GM12878 (cell line): ENCODE results near the gene CAPNS1. TPM values are rescaled to one million over a fixed set of nuclear protein-coding genes. Genes with fewer than 3 reads are reported as not detected.

Experiments used
- ATAC-seq: fragments of 200-7000 bp; cut with Tn5 transposase; 3 replicates; pipeline ENCODE4 v1.9.1; 2020; ENCODE audit warnings: mild to moderate bottlenecking, moderate library complexity
- BruUV-seq: library from RNA; stranded (reverse); fragments of 400-500 nt; replicated peaks from 2 replicates; lab custom pipeline; 2021; lab: Mats Ljungman, UMichigan
- CTCF ChIA-PET: fragments of 300-600 bp; sonication (Branson Sonifier 250); formaldehyde crosslinking; extraction: SDS; loops from one replicate; lab custom pipeline; 2021; ENCODE audit warnings: inconsistent platforms; lab: Yijun Ruan, JAX
- POLR2A ChIA-PET: fragments of 350-600 bp; formaldehyde crosslinking; extraction: SDS; loops from one replicate; lab custom pipeline; 2021; ENCODE audit warnings: inconsistent platforms; lab: Charles Lee
- RAD21 ChIA-PET: fragments of 300-600 bp; sonication (Branson Sonifier 250); formaldehyde crosslinking; loops from one replicate; lab custom pipeline; 2023; ENCODE audit warnings: antibody characterized with exemption; ENCODE audit not compliant: unreplicated experiment; lab: Charles Lee
- SMC1A ChIA-PET: fragments of 300-600 bp; sonication (Branson Sonifier 250); formaldehyde crosslinking; loops from one replicate; lab custom pipeline; 2023; ENCODE audit not compliant: unreplicated experiment, uncharacterized antibody; lab: Charles Lee
- DNase-seq: peaks from one replicate; pipeline ENCODE4 v3.0.0-alpha.2; 2011; ENCODE audit warnings: low read depth, low spot score
- FAIRE-seq: peaks from 3 replicates; lab custom pipeline; 2011; peaks lifted over from hg19 to GRCh38; lab: Jason Lieb, UNC
- H2AFZ ChIP-seq: 2 replicates; pipeline ENCODE4 v1.6.0; 2011; ENCODE audit warnings: low read depth, low read length, control low read depth; ENCODE audit not compliant: control insufficient read depth
- H3K27ac ChIP-seq: 2 replicates; pipeline ENCODE4 v1.5.1; 2011; ENCODE audit warnings: control low read depth; ENCODE audit not compliant: control insufficient read depth, insufficient read depth
- H3K27me3 ChIP-seq, 2 experiments: replicated peaks in 1 of 2; 2 replicates each; pipeline versions ENCODE4 v1.6.0 to v1.6.1; 2011; ENCODE audit warnings: low read length in 1 of 2; ENCODE audit not compliant: control insufficient read depth in 2 of 2, insufficient read depth in 2 of 2
- H3K36me3 ChIP-seq, 2 experiments: 2 replicates each; pipeline ENCODE4 v1.5.1; 2011; ENCODE audit warnings: low read length in 1 of 2; ENCODE audit not compliant: control insufficient read depth in 2 of 2, insufficient read depth in 2 of 2
- H3K4me1 ChIP-seq: 2 replicates; pipeline ENCODE4 v1.6.1; 2011; ENCODE audit warnings: mild to moderate bottlenecking, low read length, moderate library complexity, mixed read lengths; ENCODE audit not compliant: control insufficient read depth, insufficient read depth
- H3K4me2 ChIP-seq: 2 replicates; pipeline ENCODE4 v1.6.0; 2011; ENCODE audit warnings: control low read depth; ENCODE audit not compliant: control insufficient read depth, insufficient read depth
- H3K4me3 ChIP-seq: fragments of 200-600 bp; sonication (generic); 2 replicates; pipeline ENCODE4 v1.5.1; 2016
- H3K79me2 ChIP-seq: 2 replicates; pipeline ENCODE4 v1.6.0; 2011; ENCODE audit warnings: low read length; ENCODE audit not compliant: control insufficient read depth, insufficient read depth
- H3K9ac ChIP-seq: 2 replicates; pipeline ENCODE4 v1.8.0; 2011; ENCODE audit warnings: low read length, control low read depth, mixed read lengths; ENCODE audit not compliant: control insufficient read depth, insufficient read depth
- H3K9me3 ChIP-seq: replicated peaks from 3 replicates; pipeline ENCODE4 v1.5.1; 2011; ENCODE audit warnings: mild to moderate bottlenecking, low read length; ENCODE audit not compliant: control insufficient read depth, insufficient read depth
- H4K20me1 ChIP-seq: 2 replicates; pipeline ENCODE4 v1.6.0; 2011; ENCODE audit not compliant: control insufficient read depth, insufficient read depth
- CBX3 ChIP-seq: fragments of 200-600 bp; sonication (generic); IDR thresholded peaks from 2 replicates; pipeline ENCODE4 v1.6.1; 2016; ENCODE audit warnings: low read depth, borderline replicate concordance
- KLF5 ChIP-seq: fragments of 450-650 bp; IDR thresholded peaks from 2 replicates; pipeline ENCODE4 v1.6.1; 2014; ENCODE audit warnings: mild to moderate bottlenecking; ENCODE audit not compliant: partially characterized antibody
- SMARCA5 ChIP-seq: fragments of 450-650 bp; IDR thresholded peaks from 2 replicates; pipeline ENCODE4 v1.6.1; 2017; ENCODE audit warnings: mild to moderate bottlenecking
- STAT1 ChIP-seq: fragments of 450-650 bp; conservative IDR thresholded peaks from 2 replicates; pipeline ENCODE4 v1.6.1; 2014; ENCODE audit warnings: antibody characterized with exemption, mild to moderate bottlenecking
- TARDBP ChIP-seq: IDR thresholded peaks from 2 replicates; pipeline ENCODE4 v1.6.1; 2016; ENCODE audit warnings: borderline replicate concordance
- YY1 ChIP-seq: IDR thresholded peaks from 2 replicates; pipeline ENCODE4 v1.6.1; 2011; ENCODE audit warnings: low read depth, mild to moderate bottlenecking, low read length
- ZBED1 ChIP-seq: IDR thresholded peaks from 2 replicates; pipeline ENCODE4 v1.6.1; 2016; ENCODE audit warnings: borderline replicate concordance
- ZNF622 ChIP-seq: fragments of 450-650 bp; IDR thresholded peaks from 2 replicates; pipeline ENCODE4 v1.6.1; 2017; ENCODE audit warnings: mild to moderate bottlenecking, inconsistent platforms
- WGBS: methylation state at CpG from one replicate; pipeline ENCODE4 v1.1.6; 2016; ENCODE audit warnings: low lambda C conversion rate; ENCODE audit not compliant: insufficient replicate concordance, insufficient coverage; ENCODE audit errors: missing lambda C conversion rate; 5-methylcytosine and 5-hydroxymethylcytosine counted together
- in situ Hi-C: fragments of 300-500 bp; cut with MboI; formaldehyde crosslinking; loops from 9 replicates; pipeline ENCODE4 v1.14.3; 2018; ENCODE audit warnings: mixed read lengths
- intact Hi-C: fragments of 100-400 bp; cut with micrococcal nuclease; formaldehyde crosslinking; loops from one replicate; pipeline ENCODE4 v1.14.2; 2022; ENCODE audit not compliant: unreplicated experiment
- polyA plus RNA-seq, 11 experiments: library from polyadenylated mRNA; depleted of rRNA in 4 of 11; unstranded in 6 of 11; stranded (reverse) in 5 of 11; fragments of >200 nt; fragmentation: Nextera tagmentation in 4 of 11; fragmentation: Illumina TruSeq in 1 of 11; extraction: Ambion mirVana in 4 of 11; extraction: Trizol in 1 of 11; gene quantifications; 1 replicate in 1 of 11; 2 replicates in 10 of 11; pipeline versions ENCODE4 v1.2.1 to v1.2.3, GENCODE V29; 2011 to 2016; ENCODE audit warnings: inconsistent platforms in 2 of 11, missing spikeins in 2 of 11, low read depth in 1 of 11
- total RNA-seq, 4 experiments: library from RNA; depleted of rRNA in 3 of 4; stranded (reverse); fragments of >200 nt in 3 of 4; fragmentation: Illumina TruSeq in 1 of 4; extraction: Trizol in 1 of 4; gene quantifications; 2 replicates each; pipeline versions ENCODE4 v1.2.1 to v1.2.3, GENCODE V29; 2013 to 2021

Gene CAPNS1
- total and polyA plus RNA-seq, 10 of the 15 experiments (the other 5 are each of a cell fraction or from before 2014, with no cell fraction given) = 96.9 to 562 (median 245) TPM

- TF ChIP-seq YY1 (no peak), SMARCA5 (no peak), TARDBP (no peak), ZBED1 (no peak), ZNF622 (no peak), KLF5 (no peak), CBX3 (no peak), STAT1 (no peak)
- FAIRE-seq (no peak), ATAC-seq (no peak), DNase-seq (no peak)
- no peak within 1 kb of the TSS for H3K4me3 ChIP-seq
- no peaks in the 10 kb centered on the region for H3K9me3 ChIP-seq
- no peak within 1 kb of the TSS for H3K9ac ChIP-seq
- 36% methylated on average over 1 of the region's 1 CpG for WGBS
- H3K4me2 ChIP-seq = no peak within 1 kb of the TSS
- H4K20me1 ChIP-seq = no peaks in the 10 kb centered on the region
- no peak within 1 kb of the TSS for H2AFZ ChIP-seq
- H3K36me3 ChIP-seq = no peaks in the 10 kb centered on the region; a peak in 2 of 4 replicates
- 0 out of 2 replicates have a peak, but pooled peaks cover 3% of the 10 kb centered on the region for H3K4me1 ChIP-seq
- CTCF ChIA-PET = interaction anchor here (1.1 to 1.3 kb wide), 2 partner anchors 16 to 68 kb away, joined by 3 read pairs; no protein-coding TSS in a partner anchor
- no peaks in the 10 kb centered on the region for H3K27me3 ChIP-seq
- SMC1A ChIA-PET = no interaction called here
- BruUV-seq = no TSS peak
- peaks cover 11% of the 10 kb centered on the region for H3K79me2 ChIP-seq
- H3K27ac ChIP-seq = no peak within 1 kb of the TSS
- intact Hi-C loops = loop anchor here (10.0 kb wide), 1 partner anchor 1264 kb away; the partner anchor contains the start of gene ZNF527
- POLR2A ChIA-PET = no interaction called here
- in situ Hi-C loops = loop anchor here (10.0 kb wide), 1 partner anchor 374 kb away; the partner anchor contains the start of gene ZNF566
- RAD21 ChIA-PET = no interaction called here
Measured at GRCh38 chr19:36110487-36111199, 29.2 kb upstream of the CAPNS1 start, which contains the start of gene OVOL3. OVOL3 (plus strand) TSS chr19:36111143; CDS start chr19:36111203, 60 bp downstream.
